Liver (tissue), 9 donors: ENCODE data around the gene RASSF3. TPM values are rescaled to one million over a fixed set of nuclear protein-coding genes. Genes with fewer than 3 reads are reported as not detected.
A peak's percentile ranks its signal among the peaks of the same experiment; 100 is the strongest.

ENCODE experiments used
- DNase-seq: peaks from one replicate; pipeline ENCODE4 v3.0.0-alpha.2; 2017; ENCODE audit warnings: low spot score
- H3K27ac ChIP-seq, 2 donors: one replicate each; pipeline ENCODE4 v1.7.0; 2013; ENCODE audit warnings: inconsistent platforms in 2 of 2, low read length in 2 of 2, control low read depth in 1 of 2, low read depth in 1 of 2, mild to moderate bottlenecking in 1 of 2
- H3K27me3 ChIP-seq, 4 donors: one replicate each; pipeline versions ENCODE4 v1.6.1 to v1.7.0; 2013; ENCODE audit warnings: low read length in 3 of 4, inconsistent platforms in 1 of 4, mild to moderate bottlenecking in 1 of 4, moderate library complexity in 1 of 4; ENCODE audit not compliant: control insufficient read depth in 4 of 4, insufficient read depth in 4 of 4
- H3K36me3 ChIP-seq, 4 donors: one replicate each; pipeline versions ENCODE4 v1.6.1 to v1.7.0; 2013; ENCODE audit warnings: low read length in 3 of 4, mild to moderate bottlenecking in 3 of 4, low read depth in 1 of 4, moderate library complexity in 1 of 4; ENCODE audit not compliant: control insufficient read depth in 4 of 4, insufficient read depth in 3 of 4
- H3K4me1 ChIP-seq, 4 donors: one replicate each; pipeline versions ENCODE4 v1.6.1 to v1.7.0; 2013; ENCODE audit warnings: low read length in 3 of 4, mild to moderate bottlenecking in 3 of 4, moderate library complexity in 1 of 4; ENCODE audit not compliant: control insufficient read depth in 4 of 4, insufficient read depth in 4 of 4
- H3K4me3 ChIP-seq, 3 donors: one replicate each; pipeline versions ENCODE4 v1.6.1 to v1.7.0; 2013; ENCODE audit warnings: low read length in 3 of 3, control low read depth in 1 of 3, low read depth in 1 of 3, mild to moderate bottlenecking in 1 of 3
- H3K9ac ChIP-seq, 2 donors: one replicate each; pipeline ENCODE4 v1.7.0; 2013; ENCODE audit warnings: low read length in 2 of 2, mild to moderate bottlenecking in 2 of 2, moderate library complexity in 2 of 2, control low read depth in 1 of 2, low read depth in 1 of 2
- H3K9me3 ChIP-seq, 4 donors: one replicate each; pipeline versions ENCODE4 v1.6.1 to v1.7.0; 2013; ENCODE audit warnings: low read length in 3 of 4; ENCODE audit not compliant: control insufficient read depth in 4 of 4
- ATF3 ChIP-seq: IDR thresholded peaks from 2 replicates; pipeline ENCODE4 v1.6.1; 2016; ENCODE audit warnings: antibody characterized with exemption
- EGR1 ChIP-seq, 2 donors: IDR thresholded peaks; 2 replicates each; pipeline ENCODE4 v1.6.1; 2016 to 2018; ENCODE audit warnings: antibody characterized with exemption in 2 of 2, low read depth in 2 of 2
- FOXA1 ChIP-seq: IDR thresholded peaks from 2 replicates; pipeline ENCODE4 v1.6.1; 2016; ENCODE audit warnings: antibody characterized with exemption
- FOXA2 ChIP-seq: IDR thresholded peaks from 2 replicates; pipeline ENCODE4 v1.6.1; 2016; ENCODE audit warnings: antibody characterized with exemption
- GABPA ChIP-seq, 2 donors: IDR thresholded peaks in 1 of 2; conservative IDR thresholded peaks in 1 of 2; 2 replicates each; pipeline ENCODE4 v1.6.1; 2016; ENCODE audit warnings: antibody characterized with exemption in 2 of 2, mild to moderate bottlenecking in 1 of 2, moderate library complexity in 1 of 2
- HNF4A ChIP-seq, 2 donors: conservative IDR thresholded peaks; 2 replicates each; pipeline ENCODE4 v1.6.1; 2016; ENCODE audit warnings: antibody characterized with exemption in 2 of 2, mild to moderate bottlenecking in 2 of 2
- JUND ChIP-seq, 2 donors: IDR thresholded peaks; 2 replicates each; pipeline ENCODE4 v1.6.1; 2016; ENCODE audit warnings: antibody characterized with exemption in 2 of 2
- NR2F2 ChIP-seq: IDR thresholded peaks from 2 replicates; pipeline ENCODE4 v1.6.1; 2016; ENCODE audit warnings: antibody characterized with exemption
- RAD21 ChIP-seq, 2 donors: IDR thresholded peaks; 2 replicates each; pipeline ENCODE4 v1.6.1; 2016; ENCODE audit warnings: antibody characterized with exemption in 2 of 2, mild to moderate bottlenecking in 2 of 2
- REST ChIP-seq: IDR thresholded peaks from 2 replicates; pipeline ENCODE4 v1.6.1; 2016; ENCODE audit warnings: antibody characterized with exemption, mild to moderate bottlenecking
- RXRA ChIP-seq, 2 donors: IDR thresholded peaks; 2 replicates each; pipeline ENCODE4 v1.6.1; 2017 to 2018; ENCODE audit warnings: antibody characterized with exemption in 2 of 2, mild to moderate bottlenecking in 1 of 2
- TAF1 ChIP-seq: conservative IDR thresholded peaks from 2 replicates; pipeline ENCODE4 v1.6.1; 2016; ENCODE audit warnings: antibody characterized with exemption, mild to moderate bottlenecking
- YY1 ChIP-seq: IDR thresholded peaks from 2 replicates; pipeline ENCODE4 v1.6.1; 2016; ENCODE audit warnings: antibody characterized with exemption, mild to moderate bottlenecking
- WGBS: extraction: QIAGEN DNeasy Blood & Tissue Kit; methylation state at CpG from one replicate; pipeline ENCODE4 v1.1.7; 2013; 5-methylcytosine and 5-hydroxymethylcytosine counted together
- polyA plus RNA-seq, 2 donors: library from polyadenylated mRNA; stranded (reverse) in 1 of 2; unstranded in 1 of 2; fragments of 200-250 nt in 1 of 2; fragments of >200 nt in 1 of 2; fragmentation: Nextera tagmentation in 1 of 2; extraction: Ambion mirVana in 1 of 2; gene quantifications; one replicate each; pipeline versions ENCODE4 v1.2.1 to v1.2.3, GENCODE V29; 2013 to 2015
- total RNA-seq, 2 donors: library from RNA; depleted of rRNA; stranded (reverse); fragments of >200 nt; gene quantifications; one replicate each; pipeline ENCODE4 v1.2.3, GENCODE V29; 2014
- TF ChIP-seq, protein P1 (sequence below): IDR thresholded peaks from 2 replicates; pipeline ENCODE4 v1.6.1; 2016; ENCODE audit warnings: antibody characterized with exemption
- TF ChIP-seq, protein P2 (sequence below): IDR thresholded peaks from 2 replicates; pipeline ENCODE4 v1.6.1; 2016; ENCODE audit warnings: antibody characterized with exemption
- donor health status: healthy.
- donor health status: healthy.
- donor health status: healthy.
- donor health status: healthy.
- donor health status: healthy.

RASSF3 gene
- total and polyA plus RNA-seq, 4 donors, result 2.2 to 9.1 (median 5.6) TPM

GRCh38 chr12:64682572-64683277, 72.4 kb downstream of the RASSF3 start:
- DNase-seq, result no peak
- Histone ChIP-seq H3K9me3 (no peaks in the 10 kb centered on the region), H3K36me3 (no peaks in the 10 kb centered on the region), H3K4me3 (no peak overlapping the region), H3K27ac (no peak overlapping the region), H3K9ac (no peak overlapping the region), H3K4me1 (peaks cover 0 to 3% (median 0%) of the 10 kb centered on the region in 4 donors), H3K27me3 (no peaks in the 10 kb centered on the region)
- WGBS, result 80% methylated on average over 6 of the region's 6 CpGs
- TF ChIP-seq TAF1 (no peak), NR2F2 (peak; percentile 66)

DNA sequence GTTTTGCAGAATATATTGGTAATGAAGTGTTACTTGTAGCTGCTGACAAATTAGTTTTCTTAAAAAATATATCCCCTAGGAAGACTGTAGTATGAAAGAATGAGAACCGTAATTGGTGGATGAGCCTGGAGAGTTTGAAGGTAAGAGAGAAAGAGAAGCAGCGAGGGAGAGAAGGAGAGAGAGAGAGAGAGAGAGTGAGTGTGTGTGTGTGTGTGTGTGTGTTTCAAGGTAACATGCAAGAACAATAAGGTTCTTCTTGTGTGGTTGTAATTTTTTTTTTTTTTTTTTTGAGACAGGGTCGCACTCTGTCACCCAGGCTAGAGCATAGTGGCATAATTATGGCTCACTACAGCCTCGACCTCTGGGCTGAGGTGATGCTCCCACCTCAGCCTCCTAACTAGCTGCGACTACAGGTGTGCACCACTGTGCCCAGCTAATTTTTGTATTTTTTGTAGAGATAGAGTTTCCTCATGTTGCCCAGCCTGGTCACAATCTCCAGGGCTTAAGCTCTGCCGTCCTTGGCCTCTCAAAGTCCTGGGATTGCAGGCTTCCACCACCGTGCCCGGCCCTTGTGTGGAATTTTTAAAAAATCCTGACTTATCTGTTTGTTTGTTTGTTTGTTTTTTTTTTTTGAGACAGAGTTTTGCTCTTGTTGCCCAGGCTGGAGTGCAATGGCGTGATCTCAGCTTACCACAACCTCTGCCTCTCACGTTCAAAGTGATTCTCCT, 73.7 kb downstream of the RASSF3 start:
- DNase-seq, result no peak
- Histone ChIP-seq H3K9me3 (no peaks in the 10 kb centered on the region), H3K27me3 (no peaks in the 10 kb centered on the region), H3K36me3 (peaks cover 0 to 2% (median under 1%) of the 10 kb centered on the region in 4 donors), H3K9ac (no peak overlapping the region), H3K27ac (no peak overlapping the region), H3K4me1 (peaks cover 0 to 3% (median 0%) of the 10 kb centered on the region in 4 donors), H3K4me3 (no peak overlapping the region)
- TF ChIP-seq RAD21 (IDR thresholded peaks at IDR 0.05) (no peak), NR2F2 (no peak), REST (no peak), RXRA (IDR thresholded peaks at IDR 0.05) (no peak), ATF3 (no peak), HNF4A (conservative IDR thresholded peaks at IDR 0.05) (no peak), FOXA1 (no peak), GABPA (IDR thresholded peaks at IDR 0.05 in 1 of 2, conservative IDR thresholded peaks at IDR 0.05 in 1 of 2) (no peak), YY1 (no peak), EGR1 (IDR thresholded peaks at IDR 0.05; ENCODE audit: low read depth in 2 of 2) (no peak), FOXA2 (no peak), JUND (IDR thresholded peaks at IDR 0.05) (no peak)
- TF ChIP-seq, protein P1, sequence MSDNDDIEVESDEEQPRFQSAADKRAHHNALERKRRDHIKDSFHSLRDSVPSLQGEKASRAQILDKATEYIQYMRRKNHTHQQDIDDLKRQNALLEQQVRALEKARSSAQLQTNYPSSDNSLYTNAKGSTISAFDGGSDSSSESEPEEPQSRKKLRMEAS, result no peak
- TF ChIP-seq, protein P2, sequence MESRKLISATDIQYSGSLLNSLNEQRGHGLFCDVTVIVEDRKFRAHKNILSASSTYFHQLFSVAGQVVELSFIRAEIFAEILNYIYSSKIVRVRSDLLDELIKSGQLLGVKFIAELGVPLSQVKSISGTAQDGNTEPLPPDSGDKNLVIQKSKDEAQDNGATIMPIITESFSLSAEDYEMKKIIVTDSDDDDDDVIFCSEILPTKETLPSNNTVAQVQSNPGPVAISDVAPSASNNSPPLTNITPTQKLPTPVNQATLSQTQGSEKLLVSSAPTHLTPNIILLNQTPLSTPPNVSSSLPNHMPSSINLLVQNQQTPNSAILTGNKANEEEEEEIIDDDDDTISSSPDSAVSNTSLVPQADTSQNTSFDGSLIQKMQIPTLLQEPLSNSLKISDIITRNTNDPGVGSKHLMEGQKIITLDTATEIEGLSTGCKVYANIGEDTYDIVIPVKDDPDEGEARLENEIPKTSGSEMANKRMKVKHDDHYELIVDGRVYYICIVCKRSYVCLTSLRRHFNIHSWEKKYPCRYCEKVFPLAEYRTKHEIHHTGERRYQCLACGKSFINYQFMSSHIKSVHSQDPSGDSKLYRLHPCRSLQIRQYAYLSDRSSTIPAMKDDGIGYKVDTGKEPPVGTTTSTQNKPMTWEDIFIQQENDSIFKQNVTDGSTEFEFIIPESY, result no peak
- WGBS, result 91% methylated on average over 10 of the region's 10 CpGs
